ENCODE measurements around the gene RGS3. TPM values are rescaled to one million over a fixed set of nuclear protein-coding genes. Genes with fewer than 3 reads are reported as not detected.

The RGS3 gene
- total RNA-seq, 4 donors from 2014 or later: 16.2 to 75.6 (median 54.9) TPM

- no peak for TF ChIP-seq POLR2A (IDR thresholded peaks at IDR 0.05)
- TF ChIP-seq CTCF (IDR thresholded peaks at IDR 0.05): no peak
- Histone ChIP-seq H3K27me3 (no peaks in the 10 kb centered on the region), H3K9me3 (no peaks in the 10 kb centered on the region), H3K27ac (peak overlapping the region; percentile 76 to 81), H3K36me3 (no peaks in the 10 kb centered on the region), H3K4me1 (peaks cover 12 to 20% of the 10 kb centered on the region in 2 donors), H3K4me3 (no peak overlapping the region)
- no peak for DNase-seq
- intact Hi-C loops (cut with DNase I; ENCODE audit: low total_unique reads): no loop called here
Measured at GRCh38 chr9:113617550-113617949, 154.0 kb downstream of the RGS3 start.

- H3K4me1 ChIP-seq: peaks cover 12 to 20% of the 10 kb centered on the region in 2 donors
- peak overlapping the region; percentile 87 to 94 for H3K27ac ChIP-seq
- no peak for TF ChIP-seq POLR2A (IDR thresholded peaks at IDR 0.05)
- TF ChIP-seq CTCF (IDR thresholded peaks at IDR 0.05): no peak
- H3K36me3 ChIP-seq: no peaks in the 10 kb centered on the region
- H3K27me3 ChIP-seq: no peaks in the 10 kb centered on the region
- no peak for DNase-seq
- intact Hi-C loops (cut with DNase I; ENCODE audit: low total_unique reads): no loop called here
- H3K4me3 ChIP-seq: no peak overlapping the region
- no peaks in the 10 kb centered on the region for H3K9me3 ChIP-seq
Measured at GRCh38 chr9:113618836-113619490, 155.4 kb downstream of the RGS3 start.

- Histone ChIP-seq H3K9me3 (no peaks in the 10 kb centered on the region), H3K27ac (peak overlapping the region; percentile 87 to 94), H3K4me3 (no peak overlapping the region), H3K27me3 (no peaks in the 10 kb centered on the region), H3K4me1 (peaks cover 5 to 16% of the 10 kb centered on the region in 2 donors), H3K36me3 (no peaks in the 10 kb centered on the region)
- DNase-seq: no peak
- TF ChIP-seq POLR2A (IDR thresholded peaks at IDR 0.05): no peak
- TF ChIP-seq CTCF (IDR thresholded peaks at IDR 0.05): no peak
- intact Hi-C loops (cut with DNase I; ENCODE audit: low total_unique reads): no loop called here
Measured at GRCh38 chr9:113619491-113620376, 156.2 kb downstream of the RGS3 start.

GRCh38 chr9:113620377-113621161 lies 157.0 kb downstream of the RGS3 start:
- intact Hi-C loops (cut with DNase I; ENCODE audit: low total_unique reads): no loop called here
- no peaks in the 10 kb centered on the region for H3K36me3 ChIP-seq

More at GRCh38 chr9:113620377-113621161, 157.0 kb downstream of the RGS3 start:
- H3K9me3 ChIP-seq: no peaks in the 10 kb centered on the region
- H3K27me3 ChIP-seq: no peaks in the 10 kb centered on the region
- peak; percentile 85 to 88 for DNase-seq
- no peak for TF ChIP-seq CTCF (IDR thresholded peaks at IDR 0.05)
- no peak for TF ChIP-seq POLR2A (IDR thresholded peaks at IDR 0.05)
- peak overlapping the region; percentile 87 to 94 for H3K27ac ChIP-seq
- no peak overlapping the region for H3K4me3 ChIP-seq
- peaks cover 5 to 9% of the 10 kb centered on the region in 2 donors for H3K4me1 ChIP-seq
